ENCODE measurements around the gene PHYKPL. TPM values are rescaled to one million over a fixed set of nuclear protein-coding genes. Genes with fewer than 3 reads are reported as not detected.

The PHYKPL gene
- total RNA-seq, 1 donor = 106 TPM

Other genes starting within 250 kb of the PHYKPL start
- gene PROP1, start 236.6 kb downstream of the PHYKPL start, total RNA-seq = not detected
- 5.1 TPM for gene N4BP3, start 119.3 kb downstream of the PHYKPL start, total RNA-seq
- 30.4 TPM for gene RMND5B, start 101.8 kb downstream of the PHYKPL start, total RNA-seq
- 122 TPM for gene NHP2, start 78.9 kb downstream of the PHYKPL start, total RNA-seq
- not detected for gene GMCL2, start 45.4 kb downstream of the PHYKPL start, total RNA-seq
- gene HNRNPAB, start 28.3 kb downstream of the PHYKPL start, total RNA-seq = 53.1 TPM